HCT116 (cell line): ENCODE data around the gene ATP6V0A1. TPM values are rescaled to one million over a fixed set of nuclear protein-coding genes. Genes with fewer than 3 reads are reported as not detected.

Experiments
- ATAC-seq: fragments of 200-7000 bp; cut with Tn5 transposase; 2 replicates; pipeline ENCODE4 v1.9.1; 2020; ENCODE audit warnings: mild to moderate bottlenecking, moderate library complexity
- BruUV-seq: library from RNA; stranded (reverse); fragments of 400-500 nt; replicated peaks from 2 replicates; lab custom pipeline; 2021; lab: Mats Ljungman, UMichigan
- CTCF ChIA-PET: fragments of 300-600 bp; sonication (Branson Sonifier 250); formaldehyde crosslinking; loops from one replicate; lab custom pipeline; 2021; ENCODE audit warnings: antibody characterized with exemption; lab: Charles Lee
- POLR2A ChIA-PET: fragments of 300-600, 350-600 bp; sonication (Branson Sonifier 250); formaldehyde crosslinking; loops from one replicate; lab custom pipeline; 2021; ENCODE audit warnings: antibody characterized with exemption; lab: Charles Lee
- RAD21 ChIA-PET, 2 experiments: fragments of 300-600 bp; sonication (Branson Sonifier 250); formaldehyde crosslinking; loops; one replicate each; lab custom pipeline; 2023; ENCODE audit warnings: low total read pairs in 2 of 2; ENCODE audit not compliant: uncharacterized antibody in 2 of 2, unreplicated experiment in 2 of 2, low non-redundant PET in 1 of 2; lab: Charles Lee
- DNase-seq: peaks from one replicate; pipeline ENCODE4 v3.0.0-alpha.2; 2010; ENCODE audit warnings: low read depth, low spot score
- H2AFZ ChIP-seq: fragments of 200-600 bp; shearing (Covaris generic), sonication (generic); 2 replicates; pipeline ENCODE4 v1.6.1; 2017; ENCODE audit warnings: low read depth, mixed run types, mixed read lengths, antibody characterized with exemption, low read length; ENCODE audit not compliant: poor library complexity, severe bottlenecking
- H3K27ac ChIP-seq: 2 replicates; pipeline ENCODE4 v1.5.1; 2012; ENCODE audit warnings: low read depth, low read length
- H3K27me3 ChIP-seq: fragments of 200-600 bp; sonication (generic); 2 replicates; pipeline ENCODE4 v1.6.1; 2016; ENCODE audit warnings: mixed run types, low read length, mixed read lengths; ENCODE audit not compliant: insufficient read depth
- H3K36me3 ChIP-seq, 2 experiments: fragments of 200-500 bp in 1 of 2; fragments of 200-600 bp in 1 of 2; sonication (Bioruptor generic) in 1 of 2; sonication (generic) in 1 of 2; 2 replicates each; pipeline versions ENCODE4 v1.5.1 to v1.6.1; 2014 to 2016; ENCODE audit warnings: low read length in 2 of 2, inconsistent platforms in 1 of 2, mixed read lengths in 1 of 2, mixed run types in 1 of 2; ENCODE audit not compliant: insufficient read depth in 2 of 2, control insufficient read depth in 1 of 2
- H3K4me1 ChIP-seq, 2 experiments: fragments of 200-600 bp in 1 of 2; sonication (generic) in 1 of 2; 2 replicates each; pipeline versions ENCODE4 v1.5.1 to v1.6.1; 2012 to 2017; ENCODE audit warnings: low read length in 2 of 2, inconsistent platforms in 1 of 2, mild to moderate bottlenecking in 1 of 2, mixed read lengths in 1 of 2, mixed run types in 1 of 2, moderate library complexity in 1 of 2; ENCODE audit not compliant: insufficient read depth in 2 of 2, control insufficient read depth in 1 of 2
- H3K4me2 ChIP-seq: fragments of 200-600 bp; sonication (generic); 2 replicates; pipeline ENCODE4 v1.6.1; 2017; ENCODE audit warnings: mixed run types, low read length, mixed read lengths
- H3K4me3 ChIP-seq, 2 experiments: fragments of 200-600 bp in 1 of 2; sonication (generic) in 1 of 2; replicated peaks in 1 of 2; 2 replicates each; pipeline ENCODE4 v1.5.1; 2011 to 2016; ENCODE audit warnings: low read length in 2 of 2, control low read depth in 1 of 2, low read depth in 1 of 2, mild to moderate bottlenecking in 1 of 2, mixed read lengths in 1 of 2, mixed run types in 1 of 2
- H3K79me2 ChIP-seq: fragments of 200-600 bp; sonication (generic); 2 replicates; pipeline ENCODE4 v1.6.1; 2017; ENCODE audit warnings: mild to moderate bottlenecking, mixed run types, low read length, moderate library complexity, mixed read lengths; ENCODE audit not compliant: insufficient read depth
- H3K9ac ChIP-seq: fragments of 200-600 bp; sonication (generic); 2 replicates; pipeline ENCODE4 v1.6.1; 2016; ENCODE audit warnings: low read length, mixed read lengths
- H3K9me2 ChIP-seq: fragments of 200-600 bp; sonication (generic), shearing (Covaris generic); 2 replicates; pipeline ENCODE4 v1.6.1; 2017; ENCODE audit warnings: mixed run types, mild to moderate bottlenecking, moderate library complexity; ENCODE audit not compliant: insufficient read depth
- H3K9me3 ChIP-seq, 2 experiments: fragments of 200-500 bp in 1 of 2; fragments of 200-600 bp in 1 of 2; sonication (Bioruptor generic) in 1 of 2; sonication (generic) in 1 of 2; 2 replicates each; pipeline ENCODE4 v1.6.1; 2014 to 2017; ENCODE audit warnings: low read length in 2 of 2, mixed read lengths in 2 of 2, inconsistent platforms in 1 of 2, low read depth in 1 of 2, mild to moderate bottlenecking in 1 of 2, mixed run types in 1 of 2, moderate library complexity in 1 of 2; ENCODE audit not compliant: control insufficient read depth in 1 of 2, insufficient read depth in 1 of 2
- H4K20me1 ChIP-seq: fragments of 200-600 bp; sonication (generic), shearing (Covaris generic); 2 replicates; pipeline ENCODE4 v1.6.1; 2017; ENCODE audit warnings: mixed run types, mild to moderate bottlenecking, moderate library complexity; ENCODE audit not compliant: insufficient read depth
- CEBPB ChIP-seq: IDR thresholded peaks from 2 replicates; pipeline ENCODE4 v1.6.1; 2012; ENCODE audit warnings: low read depth
- EGR1 ChIP-seq: IDR thresholded peaks from 2 replicates; pipeline ENCODE4 v1.6.1; 2012; ENCODE audit warnings: low read depth
- ELF1 ChIP-seq: IDR thresholded peaks from 2 replicates; pipeline ENCODE4 v1.6.1; 2012; ENCODE audit warnings: low read depth, borderline replicate concordance
- EZH2phosphoT487 ChIP-seq: fragments of 200-600 bp; IDR thresholded peaks from 2 replicates; pipeline ENCODE4 v1.6.1; 2018; ENCODE audit warnings: antibody characterized with exemption, borderline replicate concordance
- JUND ChIP-seq: IDR thresholded peaks from 2 replicates; pipeline ENCODE4 v1.6.1; 2012
- RAD21 ChIP-seq: IDR thresholded peaks from 2 replicates; pipeline ENCODE4 v1.6.1; 2012; ENCODE audit warnings: low read depth, mild to moderate bottlenecking
- SP1 ChIP-seq: IDR thresholded peaks from 2 replicates; pipeline ENCODE4 v1.6.1; 2012; ENCODE audit warnings: low read depth
- TCF7L2 ChIP-seq: IDR thresholded peaks from 2 replicates; pipeline ENCODE4 v1.7.0; 2011; ENCODE audit warnings: borderline replicate concordance, inconsistent platforms; ENCODE audit not compliant: insufficient read depth, insufficient read length; ENCODE audit errors: extremely low read depth
- YY1 ChIP-seq: IDR thresholded peaks from 2 replicates; pipeline ENCODE4 v1.6.1; 2011; ENCODE audit warnings: low read length, low read depth, moderate library complexity, mild to moderate bottlenecking; ENCODE audit not compliant: insufficient replicate concordance; ENCODE audit errors: extremely low read depth
- ZFX ChIP-seq: fragments of 450-650 bp; IDR thresholded peaks from 2 replicates; pipeline ENCODE4 v1.6.1; 2017
- ZNF274 ChIP-seq: fragments of 200-500 bp; sonication (Bioruptor generic); IDR thresholded peaks from 2 replicates; pipeline ENCODE4 v1.6.1; 2014; ENCODE audit warnings: mild to moderate bottlenecking, low read depth, low read length, inconsistent platforms
- intact Hi-C: fragments of 100-400 bp; cut with micrococcal nuclease; formaldehyde crosslinking; loops from 2 replicates; pipeline ENCODE4 v1.10.0; 2022
- total RNA-seq: library from RNA; stranded (reverse); gene quantifications from one replicate; pipeline ENCODE4 v1.2.1, GENCODE V29; 2021; ENCODE audit not compliant: unreplicated experiment
- TF ChIP-seq, protein P1 (sequence below): IDR thresholded peaks from 2 replicates; pipeline ENCODE4 v1.6.1; 2012; ENCODE audit warnings: low read depth
- TF ChIP-seq, protein P2 (sequence below): IDR thresholded peaks from 2 replicates; pipeline ENCODE4 v1.6.1; 2012
- TF ChIP-seq, protein P3 (sequence below): IDR thresholded peaks from 2 replicates; pipeline ENCODE4 v1.6.1; 2012
- TF ChIP-seq, protein P4 (sequence below), 3 experiments: fragments of 200-600 bp in 1 of 3; sonication (generic) in 1 of 3; IDR thresholded peaks in 2 of 3; conservative IDR thresholded peaks in 1 of 3; 2 replicates each; pipeline ENCODE4 v1.5.1; 2012 to 2017; ENCODE audit warnings: low read depth in 2 of 3, low read length in 2 of 3, antibody characterized with exemption in 1 of 3, borderline replicate concordance in 1 of 3, control low read depth in 1 of 3, mild to moderate bottlenecking in 1 of 3, mixed read lengths in 1 of 3, mixed run types in 1 of 3, moderate library complexity in 1 of 3; ENCODE audit not compliant: insufficient read depth in 1 of 3

Gene ATP6V0A1
- total RNA-seq, 1 experiment from 2014 or later = 65.2 TPM

DNA sequence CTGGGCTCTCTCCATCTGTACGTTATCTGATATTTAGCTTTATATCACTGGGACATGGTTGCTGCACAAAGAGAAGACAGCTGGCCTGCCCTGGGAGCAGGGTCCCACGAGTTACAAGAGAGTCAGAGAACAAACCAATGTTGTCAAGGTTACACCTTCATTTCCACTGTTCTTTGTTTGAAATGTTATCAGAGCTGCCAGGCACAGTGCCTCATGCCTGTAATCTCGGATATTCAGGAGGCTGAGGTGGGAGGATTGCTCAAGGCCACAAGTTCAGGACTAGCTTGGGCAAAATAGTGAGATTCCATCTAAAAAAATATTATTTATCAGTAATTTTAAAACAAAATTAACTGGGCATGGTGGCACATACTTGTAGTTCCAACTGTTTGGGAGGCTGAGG, 34.6 kb downstream of the ATP6V0A1 start:
- H3K4me2 ChIP-seq = no peak overlapping the region
- DNase-seq = no peak
- TF ChIP-seq YY1 (no peak), SP1 (no peak), EGR1 (no peak), TCF7L2 (no peak), ZNF274 (no peak), EZH2phosphoT487 (no peak), CEBPB (no peak), JUND (no peak), RAD21 (no peak), ELF1 (no peak), ZFX (no peak)
- TF ChIP-seq, protein P1, sequence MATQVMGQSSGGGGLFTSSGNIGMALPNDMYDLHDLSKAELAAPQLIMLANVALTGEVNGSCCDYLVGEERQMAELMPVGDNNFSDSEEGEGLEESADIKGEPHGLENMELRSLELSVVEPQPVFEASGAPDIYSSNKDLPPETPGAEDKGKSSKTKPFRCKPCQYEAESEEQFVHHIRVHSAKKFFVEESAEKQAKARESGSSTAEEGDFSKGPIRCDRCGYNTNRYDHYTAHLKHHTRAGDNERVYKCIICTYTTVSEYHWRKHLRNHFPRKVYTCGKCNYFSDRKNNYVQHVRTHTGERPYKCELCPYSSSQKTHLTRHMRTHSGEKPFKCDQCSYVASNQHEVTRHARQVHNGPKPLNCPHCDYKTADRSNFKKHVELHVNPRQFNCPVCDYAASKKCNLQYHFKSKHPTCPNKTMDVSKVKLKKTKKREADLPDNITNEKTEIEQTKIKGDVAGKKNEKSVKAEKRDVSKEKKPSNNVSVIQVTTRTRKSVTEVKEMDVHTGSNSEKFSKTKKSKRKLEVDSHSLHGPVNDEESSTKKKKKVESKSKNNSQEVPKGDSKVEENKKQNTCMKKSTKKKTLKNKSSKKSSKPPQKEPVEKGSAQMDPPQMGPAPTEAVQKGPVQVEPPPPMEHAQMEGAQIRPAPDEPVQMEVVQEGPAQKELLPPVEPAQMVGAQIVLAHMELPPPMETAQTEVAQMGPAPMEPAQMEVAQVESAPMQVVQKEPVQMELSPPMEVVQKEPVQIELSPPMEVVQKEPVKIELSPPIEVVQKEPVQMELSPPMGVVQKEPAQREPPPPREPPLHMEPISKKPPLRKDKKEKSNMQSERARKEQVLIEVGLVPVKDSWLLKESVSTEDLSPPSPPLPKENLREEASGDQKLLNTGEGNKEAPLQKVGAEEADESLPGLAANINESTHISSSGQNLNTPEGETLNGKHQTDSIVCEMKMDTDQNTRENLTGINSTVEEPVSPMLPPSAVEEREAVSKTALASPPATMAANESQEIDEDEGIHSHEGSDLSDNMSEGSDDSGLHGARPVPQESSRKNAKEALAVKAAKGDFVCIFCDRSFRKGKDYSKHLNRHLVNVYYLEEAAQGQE = no peak
- TF ChIP-seq, protein P2, sequence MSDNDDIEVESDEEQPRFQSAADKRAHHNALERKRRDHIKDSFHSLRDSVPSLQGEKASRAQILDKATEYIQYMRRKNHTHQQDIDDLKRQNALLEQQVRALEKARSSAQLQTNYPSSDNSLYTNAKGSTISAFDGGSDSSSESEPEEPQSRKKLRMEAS = no peak
- TF ChIP-seq, protein P3, sequence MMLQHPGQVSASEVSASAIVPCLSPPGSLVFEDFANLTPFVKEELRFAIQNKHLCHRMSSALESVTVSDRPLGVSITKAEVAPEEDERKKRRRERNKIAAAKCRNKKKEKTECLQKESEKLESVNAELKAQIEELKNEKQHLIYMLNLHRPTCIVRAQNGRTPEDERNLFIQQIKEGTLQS = no peak
- TF ChIP-seq, protein P4, sequence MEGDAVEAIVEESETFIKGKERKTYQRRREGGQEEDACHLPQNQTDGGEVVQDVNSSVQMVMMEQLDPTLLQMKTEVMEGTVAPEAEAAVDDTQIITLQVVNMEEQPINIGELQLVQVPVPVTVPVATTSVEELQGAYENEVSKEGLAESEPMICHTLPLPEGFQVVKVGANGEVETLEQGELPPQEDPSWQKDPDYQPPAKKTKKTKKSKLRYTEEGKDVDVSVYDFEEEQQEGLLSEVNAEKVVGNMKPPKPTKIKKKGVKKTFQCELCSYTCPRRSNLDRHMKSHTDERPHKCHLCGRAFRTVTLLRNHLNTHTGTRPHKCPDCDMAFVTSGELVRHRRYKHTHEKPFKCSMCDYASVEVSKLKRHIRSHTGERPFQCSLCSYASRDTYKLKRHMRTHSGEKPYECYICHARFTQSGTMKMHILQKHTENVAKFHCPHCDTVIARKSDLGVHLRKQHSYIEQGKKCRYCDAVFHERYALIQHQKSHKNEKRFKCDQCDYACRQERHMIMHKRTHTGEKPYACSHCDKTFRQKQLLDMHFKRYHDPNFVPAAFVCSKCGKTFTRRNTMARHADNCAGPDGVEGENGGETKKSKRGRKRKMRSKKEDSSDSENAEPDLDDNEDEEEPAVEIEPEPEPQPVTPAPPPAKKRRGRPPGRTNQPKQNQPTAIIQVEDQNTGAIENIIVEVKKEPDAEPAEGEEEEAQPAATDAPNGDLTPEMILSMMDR (IDR thresholded peaks at IDR 0.05 in 2 of 3, conservative IDR thresholded peaks at IDR 0.05 in 1 of 3; ENCODE audit: borderline replicate concordance in 1 of 3, insufficient read depth in 1 of 3, low read depth in 2 of 3, low read length in 2 of 3) = no peak
- ChIA-PET CTCF (interaction anchor here (0.7 kb wide), 1 partner anchor 24 kb away, joined by 3 read pairs; no protein-coding TSS in a partner anchor), POLR2A (interaction anchor here (1.4 kb wide), 1 partner anchor 71 kb away, joined by 4 read pairs; the partner anchor contains the start of gene CAVIN1), RAD21 (no interaction called here)
- no peak overlapping the region for H3K27ac ChIP-seq
- H3K27me3 ChIP-seq = no peaks in the 10 kb centered on the region
- no peaks in the 10 kb centered on the region for H3K4me1 ChIP-seq
- H2AFZ ChIP-seq = no peak overlapping the region
- no peaks in the 10 kb centered on the region for H3K9me2 ChIP-seq
- intact Hi-C loops = no loop called here
- peaks cover 36 to 50% of the 10 kb centered on the region in 2 experiments; a peak in 3 of 4 replicates for H3K36me3 ChIP-seq
- no peak overlapping the region for H3K9ac ChIP-seq
- no peak overlapping the region for H3K4me3 ChIP-seq
- no peaks in the 10 kb centered on the region for H3K9me3 ChIP-seq
- H3K79me2 ChIP-seq = no peaks in the 10 kb centered on the region
- no peaks in the 10 kb centered on the region for H4K20me1 ChIP-seq
- BruUV-seq = no TSS peak
- ATAC-seq = no peak
